HepG2 (cell line): ENCODE data around the gene CD300A. TPM values are rescaled to one million over a fixed set of nuclear protein-coding genes. Genes with fewer than 3 reads are reported as not detected.

Source experiments
- BCL3 ChIP-seq: sonication (generic); formaldehyde crosslinking; IDR thresholded peaks from 2 replicates; pipeline ENCODE4 v1.5.1; 2020; ENCODE audit warnings: mild to moderate bottlenecking, missing genetic modification reagents, moderate library complexity
- BCL6 ChIP-seq: IDR thresholded peaks from 2 replicates; pipeline ENCODE4 v1.6.1; 2016; ENCODE audit warnings: missing genetic modification reagents, missing compliant biosample characterization
- CREM ChIP-seq, 2 experiments: sonication (generic) in 1 of 2; formaldehyde crosslinking in 1 of 2; IDR thresholded peaks; 2 replicates each; pipeline versions ENCODE4 v1.4.0 to v1.6.1; 2016 to 2020; ENCODE audit warnings: antibody characterized with exemption in 1 of 2, mild to moderate bottlenecking in 1 of 2, missing genetic modification reagents in 1 of 2
- ELF3 ChIP-seq: IDR thresholded peaks from 2 replicates; pipeline ENCODE4 v1.6.1; 2016; ENCODE audit warnings: missing genetic modification reagents, missing compliant biosample characterization
- FOXM1 ChIP-seq: sonication (generic); formaldehyde crosslinking; IDR thresholded peaks from 2 replicates; pipeline ENCODE4 v1.5.0; 2020; ENCODE audit warnings: missing genetic modification reagents
- GATA4 ChIP-seq: sonication (generic); IDR thresholded peaks from 2 replicates; pipeline ENCODE4 v1.6.1; 2016; ENCODE audit warnings: antibody characterized with exemption, low read depth, borderline replicate concordance
- GPN1 ChIP-seq: sonication (generic); formaldehyde crosslinking; IDR thresholded peaks from 2 replicates; pipeline ENCODE4 v1.5.1; 2020; ENCODE audit warnings: missing genetic modification reagents, borderline replicate concordance
- GTF2F1 ChIP-seq: fragments of 150-350 bp; IDR thresholded peaks from 2 replicates; pipeline ENCODE4 v1.6.1; 2014; ENCODE audit warnings: low read length
- KDM3A ChIP-seq: IDR thresholded peaks from 2 replicates; pipeline ENCODE4 v1.6.1; 2018; ENCODE audit warnings: low read depth, missing compliant biosample characterization
- NFE2L1 ChIP-seq: sonication (generic); formaldehyde crosslinking; IDR thresholded peaks from 2 replicates; pipeline ENCODE4 v1.4.0; 2020; ENCODE audit warnings: missing genetic modification reagents, mild to moderate bottlenecking, borderline replicate concordance
- PHF8 ChIP-seq: sonication (generic); formaldehyde crosslinking; IDR thresholded peaks from 2 replicates; pipeline ENCODE4 v1.5.0; 2020; ENCODE audit warnings: missing genetic modification reagents
- PTBP1 ChIP-seq: fragments of 200-400 bp; formaldehyde crosslinking; IDR thresholded peaks from 2 replicates; pipeline ENCODE4 v1.6.1; 2018; ENCODE audit warnings: low read length, low read depth; ENCODE audit not compliant: poor library complexity, severe bottlenecking
- SP140L ChIP-seq: sonication (generic); formaldehyde crosslinking; IDR thresholded peaks from 2 replicates; pipeline ENCODE4 v1.4.0; 2020; ENCODE audit warnings: missing genetic modification reagents, borderline replicate concordance
- SRSF1 ChIP-seq: fragments of 200-400 bp; formaldehyde crosslinking; optimal IDR thresholded peaks from 2 replicates; pipeline ENCODE3; 2017; ENCODE audit warnings: mild to moderate bottlenecking, low read depth, low read length, moderate library complexity
- TFE3 ChIP-seq: IDR thresholded peaks from 2 replicates; pipeline ENCODE4 v1.6.1; 2016
- TIGD3 ChIP-seq: sonication (generic); formaldehyde crosslinking; IDR thresholded peaks from 2 replicates; pipeline ENCODE4 v1.5.1; 2020; ENCODE audit warnings: mild to moderate bottlenecking, missing genetic modification reagents, borderline replicate concordance
- U2AF1 ChIP-seq: fragments of 200-400 bp; formaldehyde crosslinking; optimal IDR thresholded peaks from 2 replicates; pipeline ENCODE3; 2017; ENCODE audit warnings: mild to moderate bottlenecking, low read depth, low read length
- XRCC5 ChIP-seq: fragments of 200-400 bp; formaldehyde crosslinking; optimal IDR thresholded peaks from 2 replicates; pipeline ENCODE3; 2017; ENCODE audit warnings: mild to moderate bottlenecking, low read length
- ZBTB42 ChIP-seq: sonication (generic); formaldehyde crosslinking; IDR thresholded peaks from 2 replicates; pipeline ENCODE4 v1.5.0; 2020; ENCODE audit warnings: mild to moderate bottlenecking, missing genetic modification reagents
- ZBTB7B ChIP-seq: sonication (generic); formaldehyde crosslinking; IDR thresholded peaks from 2 replicates; pipeline ENCODE4 v1.4.0; 2020; ENCODE audit warnings: missing genetic modification reagents
- ZMAT3 ChIP-seq: sonication (generic); formaldehyde crosslinking; conservative IDR thresholded peaks from 2 replicates; pipeline ENCODE4 v1.7.0; 2021; ENCODE audit warnings: missing genetic modification reagents
- ZMAT5 ChIP-seq: sonication (generic); formaldehyde crosslinking; IDR thresholded peaks from 2 replicates; pipeline ENCODE4 v1.5.0; 2020; ENCODE audit warnings: mild to moderate bottlenecking, low read depth, missing genetic modification reagents, borderline replicate concordance
- ZMYM2 ChIP-seq: sonication (generic); formaldehyde crosslinking; IDR thresholded peaks from 2 replicates; pipeline ENCODE4 v1.8.0; 2022; ENCODE audit warnings: mild to moderate bottlenecking, missing genetic modification reagents
- ZNF17 ChIP-seq: sonication (generic); formaldehyde crosslinking; IDR thresholded peaks from 2 replicates; pipeline ENCODE4 v1.5.0; 2020; ENCODE audit warnings: mild to moderate bottlenecking, missing genetic modification reagents
- ZNF20 ChIP-seq: sonication (generic); formaldehyde crosslinking; IDR thresholded peaks from 2 replicates; pipeline ENCODE4 v1.4.0; 2020; ENCODE audit warnings: mild to moderate bottlenecking, moderate library complexity, missing genetic modification reagents
- ZNF790 ChIP-seq: sonication (generic); formaldehyde crosslinking; IDR thresholded peaks from 2 replicates; pipeline ENCODE4 v1.8.0; 2022; ENCODE audit warnings: missing genetic modification reagents, mild to moderate bottlenecking, borderline replicate concordance
- polyA plus RNA-seq, 8 experiments: library from polyadenylated mRNA; depleted of rRNA in 3 of 8; stranded (reverse) in 7 of 8; unstranded in 1 of 8; fragments of >200 nt; fragmentation: Illumina TruSeq in 4 of 8; extraction: Trizol in 4 of 8; gene quantifications; 2 replicates each; pipeline versions ENCODE4 v1.2.1 to v1.2.3, GENCODE V29; 2011 to 2016; ENCODE audit warnings: low read depth in 4 of 8, missing spikeins in 1 of 8, mixed read lengths in 1 of 8; ENCODE audit not compliant: insufficient read depth in 1 of 8
- total RNA-seq, 5 experiments: library from RNA; depleted of rRNA; stranded (reverse); fragments of >200 nt; fragmentation: Illumina TruSeq; extraction: Trizol; gene quantifications; 2 replicates each; pipeline ENCODE4 v1.2.3, GENCODE V29; 2016; ENCODE audit warnings: low read depth in 1 of 5

The CD300A gene
- total and polyA plus RNA-seq, 2 of the 13 experiments (the other 11 are each of a cell fraction or from before 2014, with no cell fraction given): not detected

- TF ChIP-seq XRCC5 (peak; percentile 30), ZMYM2 (CRISPR knock-in tag) (no peak), U2AF1 (no peak), ELF3 (no peak), BCL3 (CRISPR knock-in tag) (no peak), PHF8 (CRISPR knock-in tag) (peak; percentile 65), GPN1 (CRISPR knock-in tag) (no peak), PTBP1 (peak; percentile 90), GTF2F1 (no peak), TIGD3 (CRISPR knock-in tag) (0 out of 2 replicates have a peak, but pooled peaks have one; percentile 30), ZBTB7B (CRISPR knock-in tag) (peak; percentile 82), ZMAT5 (no peak), TFE3 (CRISPR knock-in tag) (peak; percentile 18), ZNF20 (CRISPR knock-in tag) (0 out of 2 replicates have a peak, but pooled peaks have one; percentile 43), GATA4 (no peak), NFE2L1 (no peak; the same call in 1 of the 2 replicates), SP140L (CRISPR knock-in tag) (no peak), ZNF790 (no peak), ZNF17 (CRISPR knock-in tag) (no peak), FOXM1 (CRISPR knock-in tag) (no peak), SRSF1 (no peak), BCL6 (0 out of 2 replicates have a peak, but pooled peaks have one; percentile 49), KDM3A (peak; percentile 60), CREM (IDR thresholded peaks at IDR 0.05) (no peak), CREM (CRISPR knock-in tag; IDR thresholded peaks at IDR 0.05) (no peak), ZMAT3 (CRISPR knock-in tag) (peak; percentile 63), ZBTB42 (CRISPR knock-in tag) (no peak; the same call in 1 of the 2 replicates)
Measured at GRCh38 chr17:74454197-74455024, 12.0 kb upstream of the CD300A start (continued).
